ENCODE data around the gene ADAM10. TPM values are rescaled to one million over a fixed set of nuclear protein-coding genes. Genes with fewer than 3 reads are reported as not detected.

The ADAM10 gene
- total and polyA plus RNA-seq, 7 donors: 7.9 to 37.9 (median 33.1) TPM

- WGBS, 3 donors: 93 to 95% (median 95%) methylated on average over 5 of the region's 5 CpGs
- no peaks in the 10 kb centered on the region for H3K9me3 ChIP-seq
- H3K4me1 ChIP-seq: peaks cover 7% of the 10 kb centered on the region
- H3K36me3 ChIP-seq (ENCODE audit: insufficient read depth in 1 of 2, low read depth in 1 of 2): no peaks in the 10 kb centered on the region
- DNase-seq (no peak), ATAC-seq (no peak)
- no peak overlapping the region for H3K27ac ChIP-seq
- TF ChIP-seq CTCF (IDR thresholded peaks at IDR 0.05): no peak
- no peaks in the 10 kb centered on the region for H3K27me3 ChIP-seq (ENCODE audit: insufficient read depth in 3 of 3, low read length in 2 of 3)
- intact Hi-C loops (cut with DNase I): loop anchor here in 1 of 2 donors (10.0 kb wide), 1 partner anchor 541 kb away; no protein-coding TSS in a partner anchor
- no peak overlapping the region for H3K4me3 ChIP-seq
These were observed 16.8 kb upstream of the ADAM10 start for GRCh38 chr15:58766290-58766689.

GRCh38 chr15:58764468-58764867 lies 15.0 kb upstream of the ADAM10 start:
- WGBS, 3 donors: 89 to 94% (median 91%) methylated on average over 5 of the region's 5 CpGs
- Histone ChIP-seq H3K9me3 (no peaks in the 10 kb centered on the region), H3K4me3 (no peak overlapping the region), H3K36me3 (ENCODE audit: insufficient read depth in 1 of 2, low read depth in 1 of 2) (no peaks in the 10 kb centered on the region), H3K4me1 (no peaks in the 10 kb centered on the region), H3K27me3 (ENCODE audit: insufficient read depth in 3 of 3, low read length in 2 of 3) (peaks cover 0 to 2% (median 0%) of the 10 kb centered on the region in 3 donors), H3K27ac (no peak overlapping the region)
- ATAC-seq (no peak), DNase-seq (no peak)
- intact Hi-C loops (cut with DNase I): loop anchor here in 1 of 2 donors (10.0 kb wide), 1 partner anchor 540 kb away; no protein-coding TSS in a partner anchor
- no peak for TF ChIP-seq CTCF (IDR thresholded peaks at IDR 0.05)

- no peak for TF ChIP-seq CTCF (IDR thresholded peaks at IDR 0.05)
- no peak for ATAC-seq
- intact Hi-C loops (cut with DNase I): loop anchor here in 1 of 2 donors (10.0 kb wide), 1 partner anchor 538 kb away; no protein-coding TSS in a partner anchor
These were observed 13.2 kb upstream of the ADAM10 start for GRCh38 chr15:58762731-58763130.

GRCh38 chr15:58762285-58762684 lies 12.8 kb upstream of the ADAM10 start:
- no peak for ATAC-seq
- peaks cover 0 to 2% (median 0%) of the 10 kb centered on the region in 3 donors for H3K27me3 ChIP-seq (ENCODE audit: insufficient read depth in 3 of 3, low read length in 2 of 3)

More at GRCh38 chr15:58762731-58763130, 13.2 kb upstream of the ADAM10 start:
- no peak overlapping the region for H3K27ac ChIP-seq
- WGBS, 3 donors: 92 to 100% (median 98%) methylated on average over 1 of the region's 1 CpG
- H3K4me1 ChIP-seq: no peaks in the 10 kb centered on the region
- H3K4me3 ChIP-seq: no peak overlapping the region
- no peaks in the 10 kb centered on the region for H3K9me3 ChIP-seq
- H3K36me3 ChIP-seq (ENCODE audit: insufficient read depth in 1 of 2, low read depth in 1 of 2): no peaks in the 10 kb centered on the region
- peaks cover 0 to 2% (median 0%) of the 10 kb centered on the region in 3 donors for H3K27me3 ChIP-seq (ENCODE audit: insufficient read depth in 3 of 3, low read length in 2 of 3)
- DNase-seq: no peak

More at GRCh38 chr15:58762285-58762684, 12.8 kb upstream of the ADAM10 start:
- intact Hi-C loops (cut with DNase I): loop anchor here in 1 of 2 donors (10.0 kb wide), 1 partner anchor 537 kb away; no protein-coding TSS in a partner anchor
- no peak overlapping the region for H3K27ac ChIP-seq
- TF ChIP-seq CTCF (IDR thresholded peaks at IDR 0.05): no peak
- no peak for DNase-seq
- no peak overlapping the region for H3K4me3 ChIP-seq
- no peaks in the 10 kb centered on the region for H3K4me1 ChIP-seq
- no peaks in the 10 kb centered on the region for H3K9me3 ChIP-seq
- no peaks in the 10 kb centered on the region for H3K36me3 ChIP-seq (ENCODE audit: insufficient read depth in 1 of 2, low read depth in 1 of 2)
